ENCODE results near the gene FGD5.

DNA sequence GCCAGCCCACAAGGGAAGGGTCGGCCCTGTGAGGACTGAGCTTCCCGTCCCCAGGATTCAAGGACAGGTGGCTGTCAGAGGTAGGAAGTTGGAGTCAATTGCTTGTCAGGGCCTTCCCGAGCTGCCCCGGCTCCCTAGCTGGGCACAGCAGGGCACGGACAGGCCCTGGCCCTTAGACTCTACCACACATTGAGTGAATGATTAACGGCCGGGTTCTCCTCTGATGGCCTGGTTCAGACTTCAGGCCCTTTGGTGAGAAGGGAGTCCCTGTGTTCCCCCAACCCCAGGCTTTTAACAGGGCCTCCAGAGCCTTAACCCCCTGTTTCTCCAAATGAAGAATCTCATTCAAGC, 16.4 kb upstream of the FGD5 start:
- TF ChIP-seq CTCF (IDR thresholded peaks at IDR 0.05; ENCODE audit: low read depth, low read length, poor library complexity, severe bottlenecking) (no peak), EZH2phosphoT487 (IDR thresholded peaks at IDR 0.05; ENCODE audit: borderline replicate concordance, low read length) (no peak; the same call in 1 of the 2 replicates)
